IgD-negative memory B cell (primary cell): Measurements from ENCODE around the gene NUDT8. TPM values are rescaled to one million over a fixed set of nuclear protein-coding genes. Genes with fewer than 3 reads are reported as not detected.
"Not testable (repeated sequence)": the region's sequence is repeated elsewhere in the genome, so short reads cannot be mapped to it uniquely, and the experiment has no call there.

Experiments
- H3K27ac Mint-ChIP-seq, 3 donors: one replicate each; pipeline ENCODE4 v1.8.0; 2020 to 2022; ENCODE audit warnings: mild to moderate bottlenecking in 3 of 3, mixed read lengths in 3 of 3, moderate library complexity in 1 of 3
- H3K27me3 Mint-ChIP-seq: one replicate; pipeline ENCODE4 v1.8.0; 2021; ENCODE audit warnings: mixed read lengths
- H3K36me3 Mint-ChIP-seq: one replicate; pipeline ENCODE4 v1.8.0; 2020; ENCODE audit warnings: mild to moderate bottlenecking, mixed read lengths
- H3K4me1 Mint-ChIP-seq, 3 donors: one replicate each; pipeline ENCODE4 v1.8.0; 2020 to 2022; ENCODE audit warnings: mixed read lengths in 3 of 3, mild to moderate bottlenecking in 1 of 3
- H3K4me3 Mint-ChIP-seq, 4 donors: one replicate each; pipeline ENCODE4 v1.8.0; 2020 to 2022; ENCODE audit warnings: mild to moderate bottlenecking in 4 of 4, mixed read lengths in 4 of 4, moderate library complexity in 3 of 4
- H3K9me3 Mint-ChIP-seq, 3 donors: one replicate each; pipeline ENCODE4 v1.8.0; 2020 to 2021; ENCODE audit warnings: mixed read lengths in 3 of 3, mild to moderate bottlenecking in 1 of 3
- polyA plus RNA-seq: library from polyadenylated mRNA; unstranded; fragments of 300-500 nt; fragmentation: Illumina TruSeq; gene quantifications from one replicate; pipeline ENCODE4 v1.2.3, GENCODE V29; 2021

Gene NUDT8
- polyA plus RNA-seq, 1 donor from 2014 or later, result 2.9 TPM

- Mint-ChIP-seq H3K27ac (no peak overlapping the region), H3K4me3 (peak overlapping the region in 1 of 4 donors; percentile 9), H3K4me1 (peaks cover 0 to 6% (median 5%) of the 10 kb centered on the region in 3 donors), H3K27me3 (peaks cover 15% of the 10 kb centered on the region), H3K9me3 (no peaks in the 10 kb centered on the region), H3K36me3 (no peaks in the 10 kb centered on the region)
These were observed 35.2 kb upstream of the NUDT8 start for GRCh38 chr11:67664696-67665540.

- H3K36me3 Mint-ChIP-seq, result no peaks in the 10 kb centered on the region
- peaks cover 15% of the 10 kb centered on the region for H3K27me3 Mint-ChIP-seq
- H3K27ac Mint-ChIP-seq, result no peak overlapping the region
- no peaks in the 10 kb centered on the region for H3K9me3 Mint-ChIP-seq
- peaks cover 2 to 8% (median 6%) of the 10 kb centered on the region in 3 donors for H3K4me1 Mint-ChIP-seq
- H3K4me3 Mint-ChIP-seq, result no peak overlapping the region
These were observed 34.5 kb upstream of the NUDT8 start for GRCh38 chr11:67664213-67664585.

- Mint-ChIP-seq H3K4me1 (peaks cover 7 to 9% (median 8%) of the 10 kb centered on the region in 3 donors), H3K27ac (no peak overlapping the region), H3K9me3 (no peaks in the 10 kb centered on the region), H3K36me3 (no peaks in the 10 kb centered on the region), H3K27me3 (peaks cover 16% of the 10 kb centered on the region), H3K4me3 (no peak overlapping the region)
These were observed 33.9 kb upstream of the NUDT8 start for GRCh38 chr11:67663532-67664212.

DNA sequence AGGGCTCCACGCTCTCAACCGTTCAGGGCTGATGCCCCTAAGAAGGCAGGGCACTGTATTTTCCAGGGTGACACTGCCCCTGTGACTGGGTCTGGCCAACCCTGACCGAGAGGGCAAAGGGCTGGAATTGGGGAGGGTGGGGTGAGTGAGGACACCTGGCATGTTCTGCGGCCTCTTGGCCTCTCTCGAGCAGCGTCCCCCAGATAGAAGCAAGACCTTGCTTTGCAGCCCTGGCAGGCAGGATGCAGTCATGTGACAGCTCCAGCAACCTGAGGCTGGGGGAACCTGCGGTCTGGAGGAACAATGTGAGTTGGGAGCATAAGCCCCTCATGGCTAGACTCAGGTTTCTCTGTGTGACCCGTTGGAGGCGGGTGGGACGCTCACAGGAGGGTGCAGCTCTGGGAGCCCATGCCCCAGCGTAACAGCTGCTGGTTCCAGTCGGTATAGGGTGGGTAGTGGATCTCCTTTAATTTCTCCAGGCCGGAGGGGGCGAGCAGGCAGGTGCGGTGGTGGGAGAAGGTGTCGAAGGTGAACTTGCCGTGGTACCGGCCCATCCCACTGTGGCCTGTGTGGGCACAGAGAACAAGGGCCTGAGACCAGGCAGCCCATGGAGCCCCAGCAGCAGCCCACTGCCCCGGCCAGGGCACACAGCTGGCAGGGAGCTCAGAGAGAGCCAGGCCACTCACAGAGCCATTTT is 33.2 kb upstream of the NUDT8 start:
- no peaks in the 10 kb centered on the region for H3K36me3 Mint-ChIP-seq
- peaks cover 7 to 9% (median 8%) of the 10 kb centered on the region in 3 donors for H3K4me1 Mint-ChIP-seq
- no peaks in the 10 kb centered on the region for H3K9me3 Mint-ChIP-seq
- H3K27ac Mint-ChIP-seq, result no peak overlapping the region
- peaks cover 16% of the 10 kb centered on the region for H3K27me3 Mint-ChIP-seq
- no peak overlapping the region for H3K4me3 Mint-ChIP-seq

DNA sequence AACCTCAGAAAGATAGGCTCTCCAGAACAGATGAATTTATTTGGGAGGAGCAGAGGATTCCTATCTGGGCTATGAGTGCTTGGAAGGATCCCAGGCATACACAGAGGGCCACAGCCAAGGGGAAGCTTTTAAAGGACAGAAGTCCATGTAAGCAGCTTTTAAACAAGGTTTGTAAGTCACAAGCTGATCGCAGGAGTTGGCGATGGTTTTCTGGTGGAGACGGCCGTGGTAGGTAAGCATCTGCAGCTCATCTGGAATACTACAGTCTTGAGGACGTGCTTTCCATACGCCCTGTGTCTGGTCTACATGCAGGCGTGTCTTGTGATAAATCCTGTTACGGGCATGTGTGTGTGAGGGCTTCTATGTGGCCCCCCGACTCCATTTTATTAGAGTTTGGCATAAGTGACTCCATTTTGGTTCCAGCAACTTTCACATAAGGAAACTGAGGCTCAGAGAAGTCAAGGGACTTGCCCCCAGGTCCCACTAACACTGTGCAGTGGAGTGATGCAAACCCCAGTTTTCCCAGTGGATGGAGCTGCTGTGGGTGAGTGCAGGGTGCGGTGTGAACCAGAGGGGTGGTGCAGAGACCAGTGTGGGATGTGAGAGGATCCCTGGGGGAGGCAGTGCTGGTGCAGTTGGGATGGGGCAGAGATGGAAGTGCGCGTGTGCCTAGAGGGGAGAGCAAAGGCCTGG is 32.6 kb upstream of the NUDT8 start:
- peaks cover 16% of the 10 kb centered on the region for H3K27me3 Mint-ChIP-seq
- peaks cover 0 to 2% (median 0%) of the 10 kb centered on the region in 3 donors for H3K9me3 Mint-ChIP-seq
- no peak overlapping the region for H3K4me3 Mint-ChIP-seq
- no peaks in the 10 kb centered on the region for H3K36me3 Mint-ChIP-seq
- H3K4me1 Mint-ChIP-seq, result peaks cover 7 to 8% (median 8%) of the 10 kb centered on the region in 3 donors
- no peak overlapping the region for H3K27ac Mint-ChIP-seq

DNA sequence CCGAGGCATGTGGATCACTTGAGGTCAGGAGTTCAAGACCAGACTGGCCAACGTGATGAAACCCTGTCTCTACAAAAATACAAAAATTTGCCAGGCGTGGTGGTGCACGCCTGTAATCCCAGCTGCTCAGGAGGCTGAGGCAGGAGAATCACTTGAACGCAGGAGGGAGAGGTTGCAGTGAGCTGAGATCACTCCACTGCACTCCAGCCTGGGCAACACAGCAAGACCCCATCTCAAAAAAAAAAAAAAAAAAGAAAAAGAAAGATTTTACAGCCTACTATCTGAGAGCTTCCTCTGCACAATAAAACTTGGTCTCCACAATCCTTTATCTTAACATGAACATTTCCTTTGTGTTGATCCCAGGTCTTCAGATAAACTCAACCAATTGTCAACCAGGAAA is 31.0 kb upstream of the NUDT8 start:
- not testable (repeated sequence) for H3K4me1 Mint-ChIP-seq, H3K36me3 Mint-ChIP-seq, H3K9me3 Mint-ChIP-seq, H3K4me3 Mint-ChIP-seq, H3K27ac Mint-ChIP-seq
- peaks cover 13% of the 10 kb centered on the region for H3K27me3 Mint-ChIP-seq

GRCh38 chr11:67659651-67660165 is 30.0 kb upstream of the NUDT8 start:
- H3K27me3 Mint-ChIP-seq, H3K9me3 Mint-ChIP-seq, H3K4me1 Mint-ChIP-seq, H3K4me3 Mint-ChIP-seq, H3K36me3 Mint-ChIP-seq, H3K27ac Mint-ChIP-seq: not testable (repeated sequence)

GRCh38 chr11:67657300-67657699 is 27.6 kb upstream of the NUDT8 start:
- no peak overlapping the region for H3K4me3 Mint-ChIP-seq
- H3K4me1 Mint-ChIP-seq, result peaks cover 3 to 7% (median 5%) of the 10 kb centered on the region in 3 donors
- H3K27ac Mint-ChIP-seq, result no peak overlapping the region

GRCh38 chr11:67656278-67656922 is 26.7 kb upstream of the NUDT8 start:
- peaks cover 0 to 7% (median 0%) of the 10 kb centered on the region in 3 donors for H3K9me3 Mint-ChIP-seq
- H3K4me1 Mint-ChIP-seq, result peaks cover 3 to 7% (median 5%) of the 10 kb centered on the region in 3 donors
- H3K27ac Mint-ChIP-seq, result no peak overlapping the region

More at GRCh38 chr11:67657300-67657699, 27.6 kb upstream of the NUDT8 start:
- H3K9me3 Mint-ChIP-seq, result peaks cover 0 to 7% (median 0%) of the 10 kb centered on the region in 3 donors
- no peaks in the 10 kb centered on the region for H3K36me3 Mint-ChIP-seq
- H3K27me3 Mint-ChIP-seq, result peaks cover 5% of the 10 kb centered on the region

DNA sequence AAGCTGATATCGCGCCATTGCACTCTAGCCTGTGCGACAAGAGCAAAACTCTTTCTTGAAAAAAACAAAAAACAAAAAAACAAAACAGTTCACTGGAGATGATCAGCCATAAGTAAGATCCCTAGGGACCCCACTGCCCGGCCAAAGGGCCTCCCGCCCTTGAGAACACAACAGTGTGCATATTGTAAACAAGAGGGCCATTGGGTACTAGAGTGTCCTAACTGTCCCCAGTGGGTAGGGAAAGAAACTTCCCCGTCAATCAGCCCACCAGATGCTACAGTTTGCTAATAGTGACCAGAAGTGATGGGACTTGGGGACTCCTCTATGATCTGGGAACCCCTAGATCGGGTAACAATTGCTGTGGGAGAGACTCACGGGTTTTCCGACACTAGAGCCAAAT is 24.5 kb upstream of the NUDT8 start:
- Mint-ChIP-seq H3K36me3 (no peaks in the 10 kb centered on the region), H3K4me3 (no peak overlapping the region), H3K27ac (no peak overlapping the region), H3K4me1 (peaks cover 16 to 21% (median 17%) of the 10 kb centered on the region in 3 donors), H3K27me3 (peaks cover 1% of the 10 kb centered on the region), H3K9me3 (peaks cover 0 to 7% (median 0%) of the 10 kb centered on the region in 3 donors)

More at GRCh38 chr11:67656278-67656922, 26.7 kb upstream of the NUDT8 start:
- Mint-ChIP-seq H3K36me3 (no peaks in the 10 kb centered on the region), H3K27me3 (peaks cover 4% of the 10 kb centered on the region), H3K4me3 (peak overlapping the region in 1 of 4 donors; percentile 3)

GRCh38 chr11:67652965-67653845 is 23.5 kb upstream of the NUDT8 start:
- H3K36me3 Mint-ChIP-seq, result no peaks in the 10 kb centered on the region
- H3K4me3 Mint-ChIP-seq, result peak overlapping the region in 1 of 4 donors; percentile 52
- peaks cover 0 to 7% (median 0%) of the 10 kb centered on the region in 3 donors for H3K9me3 Mint-ChIP-seq
- peak overlapping the region in 1 of 3 donors; percentile 35 for H3K27ac Mint-ChIP-seq
- H3K4me1 Mint-ChIP-seq, result peaks cover 17 to 26% (median 19%) of the 10 kb centered on the region in 3 donors
- no peaks in the 10 kb centered on the region for H3K27me3 Mint-ChIP-seq

DNA sequence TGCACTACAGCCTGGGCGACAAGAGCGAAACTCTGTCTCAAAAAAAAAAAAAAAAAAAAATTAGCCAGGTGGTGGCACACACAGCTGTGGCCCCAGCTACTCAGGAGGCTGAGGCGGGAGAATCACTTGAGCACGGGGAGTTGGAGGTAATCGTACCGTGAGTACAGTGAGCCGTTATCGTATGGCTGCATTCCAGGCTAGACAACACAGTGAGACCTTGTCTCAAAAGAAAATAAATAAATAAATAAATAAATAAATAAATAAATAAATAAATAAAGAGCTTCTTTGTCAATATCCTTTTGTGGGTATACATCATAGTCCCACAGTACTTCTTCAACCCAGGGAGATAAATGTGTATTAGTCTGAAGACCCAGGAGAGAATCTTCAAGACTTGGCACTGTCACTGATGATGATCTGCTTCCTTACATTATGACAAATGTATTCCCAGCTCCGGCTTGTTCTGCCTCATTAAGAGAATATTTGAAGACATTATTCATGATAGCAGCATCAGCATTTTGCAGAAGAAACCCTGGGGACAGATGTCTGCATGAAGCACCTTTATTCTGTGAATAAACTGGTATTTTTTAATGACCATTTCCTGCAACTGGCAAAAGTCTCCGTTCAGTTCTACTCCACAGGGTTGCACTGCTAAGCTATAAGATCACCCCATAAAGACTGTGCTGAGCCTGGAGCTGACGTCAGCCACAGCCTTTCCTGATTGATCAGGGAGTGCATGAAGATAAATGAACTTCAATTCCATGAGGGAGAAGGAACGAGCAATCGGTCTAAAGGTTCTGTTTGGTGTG is 22.4 kb upstream of the NUDT8 start:
- Mint-ChIP-seq H3K9me3 (peaks cover 0 to 4% (median 0%) of the 10 kb centered on the region in 3 donors), H3K27ac (peak overlapping the region in 1 of 3 donors; percentile 76), H3K36me3 (no peaks in the 10 kb centered on the region), H3K27me3 (no peaks in the 10 kb centered on the region), H3K4me1 (peaks cover 24 to 33% (median 25%) of the 10 kb centered on the region in 3 donors), H3K4me3 (peak overlapping the region in 2 of 4 donors; percentile 14 to 52)
